Panc1 (cell line): ENCODE measurements around the gene PODNL1. TPM values are rescaled to one million over a fixed set of nuclear protein-coding genes. Genes with fewer than 3 reads are reported as not detected.

Experiments
- ATAC-seq: fragments of 200-7000 bp; cut with Tn5 transposase; 2 replicates; pipeline ENCODE4 v1.9.1; 2020; ENCODE audit warnings: mild to moderate bottlenecking, moderate library complexity
- BruUV-seq: library from RNA; stranded (reverse); fragments of 400-500 nt; replicated peaks from 2 replicates; lab custom pipeline; 2021; lab: Mats Ljungman, UMichigan
- CTCF ChIA-PET: fragments of 300-600 bp; sonication (Branson Sonifier 250); formaldehyde crosslinking; loops from one replicate; lab custom pipeline; 2022; ENCODE audit warnings: antibody characterized with exemption; lab: Charles Lee
- POLR2A ChIA-PET: fragments of 300-600 bp; sonication (Branson Sonifier 250); formaldehyde crosslinking; loops from one replicate; lab custom pipeline; 2022; ENCODE audit warnings: antibody characterized with exemption; lab: Charles Lee
- DNase-seq: peaks from one replicate; pipeline ENCODE4 v3.0.0-alpha.2; 2010; ENCODE audit warnings: low read depth, low spot score
- H3K27ac ChIP-seq: 2 replicates; pipeline ENCODE4 v1.5.1; 2011; ENCODE audit warnings: mild to moderate bottlenecking, low read length, inconsistent platforms
- H3K27me3 ChIP-seq: fragments of 200-500 bp; sonication (Bioruptor generic); 2 replicates; pipeline ENCODE4 v1.6.0; 2014; ENCODE audit warnings: low read length, inconsistent platforms; ENCODE audit not compliant: control insufficient read depth, insufficient read depth
- H3K36me3 ChIP-seq: fragments of 200-500 bp; sonication (Bioruptor generic); 2 replicates; pipeline ENCODE4 v1.5.1; 2014; ENCODE audit warnings: inconsistent platforms, mild to moderate bottlenecking, low read length, moderate library complexity; ENCODE audit not compliant: control insufficient read depth, insufficient read depth
- H3K4me1 ChIP-seq: 2 replicates; pipeline ENCODE4 v1.5.1; 2011; ENCODE audit warnings: inconsistent platforms, mild to moderate bottlenecking, low read length, moderate library complexity; ENCODE audit not compliant: control insufficient read depth, insufficient read depth
- H3K4me3 ChIP-seq, 2 experiments: 2 replicates each; pipeline ENCODE4 v1.5.1; 2011 to 2012; ENCODE audit warnings: low read depth in 2 of 2, low read length in 2 of 2, mild to moderate bottlenecking in 2 of 2, inconsistent platforms in 1 of 2, moderate library complexity in 1 of 2
- H3K9me3 ChIP-seq: fragments of 200-500 bp; sonication (Bioruptor generic); 2 replicates; pipeline ENCODE4 v1.5.1; 2014; ENCODE audit warnings: low read depth, mild to moderate bottlenecking, inconsistent platforms, low read length, moderate library complexity; ENCODE audit not compliant: control insufficient read depth, insufficient read depth
- POLR2AphosphoS5 ChIP-seq: IDR thresholded peaks from 2 replicates; pipeline ENCODE4 v1.6.1; 2012; ENCODE audit warnings: mild to moderate bottlenecking, low read depth, low read length, moderate library complexity
- REST ChIP-seq, 2 experiments: IDR thresholded peaks; 2 replicates each; pipeline ENCODE4 v1.6.1; 2011 to 2012; ENCODE audit warnings: low read depth in 2 of 2, control low read depth in 1 of 2, low read length in 1 of 2, mild to moderate bottlenecking in 1 of 2, moderate library complexity in 1 of 2; ENCODE audit not compliant: insufficient read depth in 1 of 2
- SIN3A ChIP-seq: IDR thresholded peaks from 2 replicates; pipeline ENCODE4 v1.6.1; 2012; ENCODE audit warnings: low read depth, mild to moderate bottlenecking, low read length, moderate library complexity, borderline replicate concordance; ENCODE audit not compliant: insufficient read depth
- TCF7L2 ChIP-seq: IDR thresholded peaks from 2 replicates; pipeline ENCODE4 v1.6.1; 2011; ENCODE audit warnings: mild to moderate bottlenecking, low read depth, low read length, inconsistent platforms
- in situ Hi-C: cut with HindIII; loops from 2 replicates; pipeline ENCODE4 v1.10.0; 2016; ENCODE audit warnings: low sequenced_read_pairs, low pct_unique_long_range_greater_than_20kb
- intact Hi-C: fragments of 100-400 bp; cut with micrococcal nuclease; formaldehyde crosslinking; loops from one replicate; pipeline ENCODE4 v1.10.0; 2022; ENCODE audit not compliant: unreplicated experiment
- total RNA-seq: library from RNA; stranded (reverse); gene quantifications from one replicate; pipeline ENCODE4 v1.2.1, GENCODE V29; 2021; ENCODE audit not compliant: unreplicated experiment
- TF ChIP-seq, protein P1 (sequence below): fragments of 450-650 bp; IDR thresholded peaks from 2 replicates; pipeline ENCODE4 v1.5.1; 2017; ENCODE audit warnings: mild to moderate bottlenecking

Gene PODNL1
- total RNA-seq, 1 experiment from 2014 or later = 1.4 TPM

DNA sequence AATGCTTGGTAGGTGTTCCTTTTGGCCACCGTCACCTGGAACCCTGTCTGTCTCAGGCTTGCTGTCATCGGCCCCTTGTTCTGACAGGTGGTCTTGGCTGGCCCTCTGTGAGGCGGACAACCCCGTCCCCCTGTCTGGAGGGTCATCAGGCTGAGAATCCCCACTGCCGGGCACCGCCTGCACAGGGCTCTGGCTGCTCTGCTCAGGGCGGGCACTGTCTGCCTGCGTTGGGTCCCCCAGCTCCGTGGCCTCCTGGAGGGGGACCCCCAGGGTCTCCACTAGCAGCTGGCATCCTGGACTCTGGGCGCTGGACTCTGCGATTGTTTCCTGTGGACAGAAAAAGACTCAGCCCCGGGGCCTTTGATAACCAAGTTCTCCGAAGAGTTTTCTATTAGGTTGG is 48.1 kb downstream of the PODNL1 start:
- intact Hi-C loops = no loop called here
- ChIA-PET POLR2A (no interaction called here), CTCF (no interaction called here)
- ATAC-seq (no peak), DNase-seq (no peak)
- Histone ChIP-seq H3K27ac (no peak overlapping the region), H3K27me3 (no peaks in the 10 kb centered on the region), H3K9me3 (no peaks in the 10 kb centered on the region), H3K36me3 (no peaks in the 10 kb centered on the region), H3K4me3 (no peak overlapping the region), H3K4me1 (no peaks in the 10 kb centered on the region)
- in situ Hi-C loops = no loop called here
- no peak for TF ChIP-seq TCF7L2
- TF ChIP-seq, protein P1, sequence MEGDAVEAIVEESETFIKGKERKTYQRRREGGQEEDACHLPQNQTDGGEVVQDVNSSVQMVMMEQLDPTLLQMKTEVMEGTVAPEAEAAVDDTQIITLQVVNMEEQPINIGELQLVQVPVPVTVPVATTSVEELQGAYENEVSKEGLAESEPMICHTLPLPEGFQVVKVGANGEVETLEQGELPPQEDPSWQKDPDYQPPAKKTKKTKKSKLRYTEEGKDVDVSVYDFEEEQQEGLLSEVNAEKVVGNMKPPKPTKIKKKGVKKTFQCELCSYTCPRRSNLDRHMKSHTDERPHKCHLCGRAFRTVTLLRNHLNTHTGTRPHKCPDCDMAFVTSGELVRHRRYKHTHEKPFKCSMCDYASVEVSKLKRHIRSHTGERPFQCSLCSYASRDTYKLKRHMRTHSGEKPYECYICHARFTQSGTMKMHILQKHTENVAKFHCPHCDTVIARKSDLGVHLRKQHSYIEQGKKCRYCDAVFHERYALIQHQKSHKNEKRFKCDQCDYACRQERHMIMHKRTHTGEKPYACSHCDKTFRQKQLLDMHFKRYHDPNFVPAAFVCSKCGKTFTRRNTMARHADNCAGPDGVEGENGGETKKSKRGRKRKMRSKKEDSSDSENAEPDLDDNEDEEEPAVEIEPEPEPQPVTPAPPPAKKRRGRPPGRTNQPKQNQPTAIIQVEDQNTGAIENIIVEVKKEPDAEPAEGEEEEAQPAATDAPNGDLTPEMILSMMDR = no peak
- BruUV-seq = no TSS peak

- intact Hi-C loops (no loop called here), in situ Hi-C loops (no loop called here)
- Histone ChIP-seq H3K27me3 (no peaks in the 10 kb centered on the region), H3K36me3 (no peaks in the 10 kb centered on the region), H3K4me3 (no peak overlapping the region), H3K9me3 (no peaks in the 10 kb centered on the region), H3K4me1 (no peaks in the 10 kb centered on the region), H3K27ac (no peak overlapping the region)
- no TSS peak for BruUV-seq
- ChIA-PET POLR2A (no interaction called here), CTCF (interaction anchor here (0.6 kb wide), 1 partner anchor 1118 kb away, joined by 3 read pairs; no protein-coding TSS in a partner anchor)
- ATAC-seq (no peak), DNase-seq (no peak)
- TF ChIP-seq SIN3A = no peak
- TF ChIP-seq REST (IDR thresholded peaks at IDR 0.05; ENCODE audit: insufficient read depth in 1 of 2, low read depth in 2 of 2, low read length in 1 of 2) = no peak
- TF ChIP-seq TCF7L2 = no peak
- TF ChIP-seq POLR2AphosphoS5 = no peak
- TF ChIP-seq, protein P1 = no peak
These were observed 49.9 kb downstream of the PODNL1 start for GRCh38 chr19:13888281-13888680.
